Activated effector memory CD4-positive, alpha-beta T cell treated with Interleukin-2 at 50 U/mL for 16 hours (primary cell): ENCODE data around the gene ITPRID1.

Experiments
- DNase-seq: peaks from one replicate; pipeline ENCODE4 v3.0.0-alpha.2; 2020

Gene ITPRID1

DNA sequence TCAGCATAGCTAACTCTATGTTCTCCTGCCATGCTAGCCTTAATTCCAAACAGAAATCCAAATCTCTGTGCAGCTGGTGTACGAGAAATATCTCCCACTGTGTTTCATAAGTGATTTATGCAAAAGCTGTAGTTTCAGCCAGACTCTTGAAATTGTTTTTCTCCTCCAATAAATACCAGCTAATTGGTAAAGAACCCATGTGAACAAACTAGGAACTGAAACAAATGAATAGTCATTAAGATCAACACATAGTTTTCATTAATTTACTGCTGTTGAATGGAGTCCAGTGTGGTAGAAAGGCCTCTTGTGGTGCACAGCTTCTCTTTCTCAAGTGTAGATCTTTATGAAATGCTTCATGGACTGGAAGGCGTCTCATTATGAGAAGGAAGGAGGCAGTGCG is 191.5 kb downstream of the ITPRID1 start:
- no peak for DNase-seq

DNA sequence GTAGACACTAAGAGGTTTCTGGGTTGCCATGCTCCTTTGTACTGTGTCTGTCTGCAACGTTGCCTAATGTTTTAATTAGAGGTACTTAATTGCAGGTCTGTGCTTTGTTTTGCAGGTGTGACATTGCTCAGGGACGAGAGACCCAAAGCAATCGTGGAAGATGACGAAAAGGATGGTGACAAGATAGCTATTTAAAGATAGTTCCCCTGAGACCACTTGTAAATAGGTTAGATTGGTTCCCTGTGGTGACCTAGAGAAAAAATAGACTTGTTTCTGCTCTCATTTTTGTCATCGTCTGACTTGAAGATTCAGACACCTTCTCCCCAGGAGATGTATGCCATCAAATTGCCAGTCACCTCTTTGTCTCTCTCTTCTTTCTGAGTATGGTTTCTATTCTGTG is 193.2 kb downstream of the ITPRID1 start:
- no peak for DNase-seq
